Measurements from ENCODE around the gene KLK2.

- TF ChIP-seq CTCF (conservative IDR thresholded peaks at IDR 0.05; ENCODE audit: low read length) = no peak
- TF ChIP-seq EZH2phosphoT487 (IDR thresholded peaks at IDR 0.05; ENCODE audit: borderline replicate concordance) = no peak
Measured at GRCh38 chr19:50926144-50926543, 52.9 kb downstream of the KLK2 start.

All from Loucy (cell line).